Mesenteric fat pad (tissue), 1 donor: ENCODE data around the gene CCT6A. TPM values are rescaled to one million over a fixed set of nuclear protein-coding genes. Genes with fewer than 3 reads are reported as not detected.
"Not testable (repeated sequence)": the region's sequence is repeated elsewhere in the genome, so short reads cannot be mapped to it uniquely, and the experiment has no call there.

Experiments used
- DNase-seq: peaks from one replicate; pipeline ENCODE4 v3.0.0-alpha.2; 2020; ENCODE audit warnings: low spot score
- long read RNA-seq: library from polyadenylated mRNA; unstranded; transcript quantifications from one replicate; pipeline ENCODE4 v2.0.0, GENCODE V29; 2020
- total RNA-seq: library from RNA; stranded (reverse); fragmentation: NEBNext Ultra II Directional; extraction: Animal tissue kit (Norgen Biotek cat#: 25700); gene quantifications from one replicate; pipeline ENCODE4 v1.2.1, GENCODE V29; 2021
- donor health status: DM: yes; HTN: yes; CAD: no.

The CCT6A gene
- 99.8 TPM for total RNA-seq
- long read RNA-seq, transcript CCT6A-201 (14 exons, 2,719 nt) = major isoform, 467 of 555 reads
- long read RNA-seq, transcript CCT6A-202 (13 exons, 2,529 nt) = minor isoform, 12 of 555 reads
- long read RNA-seq, partial matches to known transcripts = 34 of 555 reads
- long read RNA-seq, other reads (novel, unspliced or antisense) = 39 of 555 reads

GRCh38 chr7:56051339-56052191 is at the start of gene CCT6A, which contains the start of gene PSPH:
CCT6A (plus strand) TSS chr7:56051765; CDS start chr7:56051849, 84 bp downstream.
PSPH (minus strand) TSS chr7:56051444; CDS start chr7:56021212, 30,232 bp downstream.
- DNase-seq = peak; percentile 99

- DNase-seq = no peak
Observed at GRCh38 chr7:56003749-56004148, 47.8 kb upstream of the CCT6A start.

- no peak for DNase-seq
Observed at GRCh38 chr7:56007167-56007652, 44.4 kb upstream of the CCT6A start.

- no peak for DNase-seq
Observed at GRCh38 chr7:56007891-56008290, 43.7 kb upstream of the CCT6A start.

- DNase-seq = no peak
Observed at GRCh38 chr7:56009695-56010094, 41.9 kb upstream of the CCT6A start.

- DNase-seq = not testable (repeated sequence)
Observed at GRCh38 chr7:56017015-56017414, 34.5 kb upstream of the CCT6A start.

- DNase-seq = no peak
Observed at GRCh38 chr7:56019501-56019900, 32.1 kb upstream of the CCT6A start.

GRCh38 chr7:56023500-56023899 is 28.1 kb upstream of the CCT6A start:
- DNase-seq = no peak

GRCh38 chr7:56026538-56026937 is 25.0 kb upstream of the CCT6A start:
- DNase-seq = no peak

GRCh38 chr7:56028942-56029630 is 22.5 kb upstream of the CCT6A start:
- no peak for DNase-seq

GRCh38 chr7:56030340-56030739 is 21.2 kb upstream of the CCT6A start:
- DNase-seq = no peak

- not testable (repeated sequence) for DNase-seq
Observed at GRCh38 chr7:56031556-56031955, 20.0 kb upstream of the CCT6A start.

- DNase-seq = not testable (repeated sequence)
Observed at GRCh38 chr7:56032578-56032977, 19.0 kb upstream of the CCT6A start.

- no peak for DNase-seq
Observed at GRCh38 chr7:56033671-56034432, 17.7 kb upstream of the CCT6A start.

GRCh38 chr7:56040730-56041129 is 10.8 kb upstream of the CCT6A start:
- peak; percentile 9 for DNase-seq

- not testable (repeated sequence) for DNase-seq
Observed at GRCh38 chr7:56045758-56046157, 5.8 kb upstream of the CCT6A start.

- no peak for DNase-seq
Observed at GRCh38 chr7:56046721-56047445, 4.7 kb upstream of the CCT6A start.

- DNase-seq = peak; percentile 43
Observed at GRCh38 chr7:56047446-56048116, 4.0 kb upstream of the CCT6A start.

- DNase-seq = no peak
Observed at GRCh38 chr7:56048245-56048644, 3.3 kb upstream of the CCT6A start.

- peak; percentile 47 for DNase-seq
Observed at GRCh38 chr7:56048763-56049162, 2.8 kb upstream of the CCT6A start.
